Esophagus (tissue), 2 donors: ENCODE data around the gene IL16. TPM values are rescaled to one million over a fixed set of nuclear protein-coding genes. Genes with fewer than 3 reads are reported as not detected.

Source experiments
- H3K27ac ChIP-seq, 2 donors: one replicate each; pipeline ENCODE4 v1.5.1; 2013; ENCODE audit warnings: low read depth in 2 of 2, mild to moderate bottlenecking in 2 of 2, inconsistent platforms in 1 of 2, low read length in 1 of 2, moderate library complexity in 1 of 2
- H3K27me3 ChIP-seq, 2 donors: one replicate each; pipeline ENCODE4 v1.6.1; 2013; ENCODE audit warnings: low read length in 2 of 2, control low read depth in 1 of 2, mild to moderate bottlenecking in 1 of 2; ENCODE audit not compliant: insufficient read depth in 2 of 2, control insufficient read depth in 1 of 2
- H3K36me3 ChIP-seq, 2 donors: one replicate each; pipeline ENCODE4 v1.6.1; 2013; ENCODE audit warnings: low read length in 1 of 2; ENCODE audit not compliant: control insufficient read depth in 2 of 2, insufficient read depth in 2 of 2
- H3K4me1 ChIP-seq, 2 donors: one replicate each; pipeline ENCODE4 v1.6.1; 2013; ENCODE audit warnings: low read length in 1 of 2; ENCODE audit not compliant: control insufficient read depth in 2 of 2, insufficient read depth in 2 of 2
- H3K4me3 ChIP-seq, 2 donors: one replicate each; pipeline ENCODE4 v1.5.1; 2013; ENCODE audit warnings: low read length in 2 of 2, mild to moderate bottlenecking in 2 of 2, low read depth in 1 of 2, moderate library complexity in 1 of 2
- H3K9me3 ChIP-seq, 2 donors: one replicate each; pipeline ENCODE4 v1.6.1; 2013; ENCODE audit warnings: mild to moderate bottlenecking in 2 of 2, low read depth in 1 of 2, low read length in 1 of 2, moderate library complexity in 1 of 2; ENCODE audit not compliant: control insufficient read depth in 2 of 2, insufficient read depth in 1 of 2
- WGBS, 2 donors: extraction: QIAGEN DNeasy Blood & Tissue Kit; methylation state at CpG; one replicate each; pipeline ENCODE4 v1.1.7; 2013; 5-methylcytosine and 5-hydroxymethylcytosine counted together
- polyA plus RNA-seq, 2 donors: library from polyadenylated mRNA; stranded (reverse); fragments of 200-250 nt; gene quantifications; one replicate each; pipeline ENCODE4 v1.2.3, GENCODE V29; 2013
- donor health status: healthy with polysubstance abuse.
- donor health status: Bipolar disorder and iron deficiency.

IL16 gene
- polyA plus RNA-seq, 2 donors: 2.6 to 3.1 TPM

DNA sequence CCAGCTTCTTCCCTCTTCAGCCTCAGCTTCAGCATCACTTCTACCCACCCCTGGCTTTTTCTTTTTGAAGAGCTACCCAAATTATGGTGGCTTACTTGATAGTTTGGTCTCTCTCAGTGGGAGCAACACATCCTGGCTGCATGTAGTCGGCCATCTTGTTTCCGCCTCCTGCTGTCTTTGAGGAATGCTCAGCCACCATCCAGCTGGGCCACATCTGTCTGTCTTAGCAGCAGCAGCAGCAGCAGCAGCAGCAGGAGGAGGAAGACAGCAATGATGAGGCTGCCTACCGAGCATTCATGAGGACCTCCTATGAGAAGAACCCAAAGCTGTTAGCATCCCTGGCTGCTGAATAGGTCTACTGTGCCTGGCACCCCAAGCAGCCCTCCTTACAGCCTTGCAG is 19.7 kb downstream of the IL16 start:
- H3K27ac ChIP-seq: no peak overlapping the region
- peaks cover 0 to 2% of the 10 kb centered on the region in 2 donors for H3K36me3 ChIP-seq
- H3K4me1 ChIP-seq: peaks cover 0 to 4% of the 10 kb centered on the region in 2 donors
- peaks cover 0 to 4% of the 10 kb centered on the region in 2 donors for H3K9me3 ChIP-seq
- 65 to 72% methylated on average over 3 of the region's 3 CpGs for WGBS, 2 donors
- H3K4me3 ChIP-seq: no peak overlapping the region
- H3K27me3 ChIP-seq: no peaks in the 10 kb centered on the region

DNA sequence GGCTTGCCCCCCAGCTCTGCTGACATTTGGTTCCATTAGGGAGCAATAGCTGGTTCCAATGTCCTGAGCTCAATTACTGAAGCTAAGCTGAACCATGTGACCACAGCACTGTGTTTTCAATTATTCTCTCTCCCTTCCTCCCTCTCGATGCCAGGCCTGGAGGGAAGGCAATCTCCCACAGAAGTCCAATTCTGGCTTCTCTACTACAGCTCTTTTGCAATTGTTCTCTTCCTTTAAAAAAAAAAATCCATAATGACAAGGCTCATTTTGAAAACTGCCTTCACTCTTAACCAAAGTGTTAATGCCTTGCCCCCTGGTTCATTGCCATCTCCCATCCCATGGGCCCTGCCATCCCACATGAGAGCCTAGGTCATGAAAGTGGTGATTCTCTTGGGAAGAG is 24.8 kb downstream of the IL16 start:
- 42 to 71% methylated on average over 1 of the region's 1 CpG for WGBS, 2 donors
- Histone ChIP-seq H3K4me1 (no peaks in the 10 kb centered on the region), H3K4me3 (no peak overlapping the region), H3K27ac (peak overlapping the region in 1 of 2 donors; percentile 8), H3K9me3 (no peaks in the 10 kb centered on the region), H3K27me3 (no peaks in the 10 kb centered on the region), H3K36me3 (peaks cover 0 to 2% of the 10 kb centered on the region in 2 donors)

DNA sequence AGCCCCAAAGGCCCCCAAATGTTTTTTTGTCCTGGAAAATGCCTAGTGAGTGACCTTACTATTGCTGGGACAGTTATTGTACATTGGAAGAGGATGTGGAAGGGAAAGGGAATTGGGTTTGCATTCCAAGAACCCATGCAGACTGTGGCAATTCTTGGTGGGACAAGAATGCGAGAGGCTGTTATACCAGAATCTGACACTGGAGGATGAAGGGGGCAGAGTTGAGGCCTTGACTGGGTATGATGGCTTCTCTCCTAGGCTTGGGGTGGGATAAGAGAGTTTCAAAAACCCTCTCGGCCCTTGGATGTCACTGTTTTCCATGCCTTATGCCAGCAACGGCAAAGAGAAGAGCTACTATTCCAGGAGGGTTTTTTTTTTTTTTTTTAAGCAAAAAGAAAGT is 25.3 kb downstream of the IL16 start:
- Histone ChIP-seq H3K4me3 (no peak overlapping the region), H3K4me1 (no peaks in the 10 kb centered on the region), H3K27ac (no peak overlapping the region), H3K27me3 (no peaks in the 10 kb centered on the region), H3K9me3 (no peaks in the 10 kb centered on the region), H3K36me3 (no peaks in the 10 kb centered on the region)
- WGBS, 2 donors: 77 to 83% methylated on average over 3 of the region's 3 CpGs

DNA sequence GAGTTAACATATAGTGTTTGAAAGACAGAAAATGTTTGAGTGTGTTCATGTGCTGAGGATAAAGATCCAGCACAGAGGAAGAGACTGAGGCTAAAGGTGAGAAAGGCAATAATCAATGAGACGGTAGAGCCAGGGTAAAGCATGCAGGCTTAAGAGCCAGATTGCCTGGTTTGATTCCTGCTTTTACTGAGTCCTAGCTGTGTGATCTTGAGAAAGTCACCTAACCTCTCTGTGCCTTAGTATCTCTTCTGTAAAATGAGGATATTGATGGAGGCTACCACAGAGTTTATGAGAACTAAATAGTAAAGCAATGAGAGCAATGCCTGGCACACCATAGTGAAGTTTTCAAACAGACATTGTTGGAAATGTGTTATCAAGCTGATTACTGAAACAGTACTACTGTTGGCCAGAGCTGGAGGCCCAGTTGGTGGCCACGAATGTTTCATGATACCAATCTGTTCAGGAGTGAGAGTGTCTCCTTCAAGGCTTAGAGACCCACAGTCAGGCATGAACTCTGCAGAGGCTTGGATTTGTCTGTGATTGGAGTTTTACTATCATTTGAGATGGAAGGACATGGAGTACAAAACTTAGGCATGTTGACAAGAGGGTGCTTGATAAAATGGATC is 26.8 kb downstream of the IL16 start:
- no peaks in the 10 kb centered on the region for H3K36me3 ChIP-seq
- WGBS, 2 donors: 78 to 91% methylated on average over 2 of the region's 2 CpGs

DNA sequence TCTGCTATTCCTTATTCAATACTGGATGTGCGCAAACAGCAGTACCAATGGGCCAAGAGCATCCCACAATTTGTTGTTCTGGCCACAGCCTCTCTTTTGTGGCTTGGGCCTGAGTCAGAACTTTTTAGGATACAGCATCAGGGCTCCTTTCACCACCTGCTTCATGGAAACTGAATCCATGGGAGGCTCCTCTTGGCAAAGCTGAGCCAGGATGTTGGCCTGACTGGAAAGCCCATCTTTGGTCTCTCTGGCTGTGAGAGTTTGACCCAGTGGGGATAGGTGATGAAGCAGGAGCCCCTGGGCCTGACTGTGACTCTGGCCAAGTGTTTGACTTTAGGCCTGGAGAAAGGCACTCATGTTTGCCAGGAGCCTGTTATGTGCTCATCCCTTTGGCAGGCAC is 27.6 kb downstream of the IL16 start:
- Histone ChIP-seq H3K9me3 (no peaks in the 10 kb centered on the region), H3K4me1 (peaks cover 0 to 8% of the 10 kb centered on the region in 2 donors), H3K27ac (no peak overlapping the region), H3K27me3 (no peaks in the 10 kb centered on the region), H3K36me3 (no peaks in the 10 kb centered on the region), H3K4me3 (no peak overlapping the region)
- WGBS, 2 donors: 96 to 97% methylated on average over 1 of the region's 1 CpG

More for the DNA sequence above, 26.8 kb downstream of the IL16 start:
- H3K4me3 ChIP-seq: no peak overlapping the region
- peaks cover 0 to 8% of the 10 kb centered on the region in 2 donors for H3K4me1 ChIP-seq
- no peak overlapping the region for H3K27ac ChIP-seq
- no peaks in the 10 kb centered on the region for H3K9me3 ChIP-seq
- H3K27me3 ChIP-seq: no peaks in the 10 kb centered on the region

DNA sequence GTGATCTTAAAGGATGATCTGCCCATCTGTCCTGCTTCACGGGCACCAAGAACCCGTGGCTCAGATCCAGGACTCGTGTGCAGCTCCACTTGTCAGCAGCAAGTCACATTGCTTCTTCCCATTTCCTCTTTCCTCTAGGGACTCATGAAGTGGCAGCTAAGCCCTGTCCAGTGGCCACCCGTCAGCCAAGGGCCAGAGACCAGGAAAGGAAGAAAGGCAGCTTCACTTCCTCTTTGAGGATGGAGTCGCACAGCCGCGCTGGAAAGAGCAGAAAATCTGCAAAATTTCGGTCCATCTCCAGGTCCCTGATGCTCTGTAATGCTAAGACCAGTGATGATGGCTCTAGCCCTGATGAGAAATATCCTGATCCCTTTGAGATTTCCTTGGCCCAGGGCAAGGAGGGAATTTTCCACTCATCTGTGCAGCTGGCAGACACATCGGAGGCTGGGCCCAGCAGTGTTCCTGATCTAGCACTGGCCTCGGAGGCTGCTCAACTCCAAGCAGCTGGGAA is 28.5 kb downstream of the IL16 start:
- H3K4me3 ChIP-seq: no peak overlapping the region
- H3K9me3 ChIP-seq: no peaks in the 10 kb centered on the region
- 61 to 68% methylated on average over 10 of the region's 10 CpGs for WGBS, 2 donors
- no peaks in the 10 kb centered on the region for H3K27me3 ChIP-seq
- no peaks in the 10 kb centered on the region for H3K36me3 ChIP-seq
- H3K27ac ChIP-seq: peak overlapping the region; percentile 4 to 29
- peaks cover 0 to 10% of the 10 kb centered on the region in 2 donors for H3K4me1 ChIP-seq

DNA sequence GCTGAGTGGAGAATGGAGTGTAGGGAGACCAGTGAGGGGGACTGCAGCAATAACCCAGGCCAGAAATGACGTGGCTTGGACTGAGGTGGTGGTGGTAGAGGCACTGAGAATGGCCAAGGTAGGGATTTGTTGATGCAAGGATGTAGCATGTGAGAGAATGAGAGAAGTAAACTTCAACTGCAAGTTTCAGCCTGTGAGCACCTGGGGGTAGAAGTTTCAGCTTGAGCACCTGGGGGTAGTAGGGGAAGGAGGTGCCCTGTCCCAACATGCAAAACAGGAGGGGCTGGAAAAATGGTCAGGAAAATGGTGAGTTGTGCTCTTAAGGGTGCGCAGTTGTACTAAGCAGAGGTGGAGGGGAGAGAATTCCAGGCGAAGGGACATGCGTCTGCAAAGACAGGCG is 31.0 kb downstream of the IL16 start:
- no peak overlapping the region for H3K4me3 ChIP-seq
- H3K36me3 ChIP-seq: no peaks in the 10 kb centered on the region
- WGBS, 2 donors: 71 to 73% methylated on average over 5 of the region's 5 CpGs
- H3K9me3 ChIP-seq: no peaks in the 10 kb centered on the region
- H3K27ac ChIP-seq: peak overlapping the region in 1 of 2 donors; percentile 16
- H3K4me1 ChIP-seq: peaks cover 0 to 10% of the 10 kb centered on the region in 2 donors
- no peaks in the 10 kb centered on the region for H3K27me3 ChIP-seq

DNA sequence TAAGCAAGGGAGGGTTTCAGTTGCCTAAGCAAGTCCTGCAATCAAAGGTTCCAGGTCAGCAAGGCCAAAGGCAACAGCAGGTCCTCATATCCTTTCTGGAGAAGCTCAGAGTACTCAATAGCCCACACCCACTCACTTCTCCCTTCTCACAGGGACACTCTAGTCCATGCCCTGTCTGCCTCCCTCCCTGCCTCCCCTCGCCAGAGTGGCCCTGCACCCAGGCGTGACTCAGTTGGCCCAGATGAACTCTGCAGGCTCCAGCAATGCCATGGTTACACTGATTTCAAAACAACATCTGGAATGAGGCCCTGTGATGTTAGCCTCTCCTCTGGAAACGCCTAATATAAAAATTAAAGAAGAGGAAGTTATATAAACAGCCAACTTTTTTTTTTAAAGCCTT is 32.9 kb downstream of the IL16 start:
- H3K4me3 ChIP-seq: no peak overlapping the region
- no peak overlapping the region for H3K27ac ChIP-seq
- no peaks in the 10 kb centered on the region for H3K27me3 ChIP-seq
- peaks cover 0 to 10% of the 10 kb centered on the region in 2 donors for H3K4me1 ChIP-seq
- whole genome bisulfite sequencing, 2 donors: 17 to 41% methylated on average over 3 of the region's 3 CpGs
- H3K36me3 ChIP-seq: no peaks in the 10 kb centered on the region
- H3K9me3 ChIP-seq: no peaks in the 10 kb centered on the region

DNA sequence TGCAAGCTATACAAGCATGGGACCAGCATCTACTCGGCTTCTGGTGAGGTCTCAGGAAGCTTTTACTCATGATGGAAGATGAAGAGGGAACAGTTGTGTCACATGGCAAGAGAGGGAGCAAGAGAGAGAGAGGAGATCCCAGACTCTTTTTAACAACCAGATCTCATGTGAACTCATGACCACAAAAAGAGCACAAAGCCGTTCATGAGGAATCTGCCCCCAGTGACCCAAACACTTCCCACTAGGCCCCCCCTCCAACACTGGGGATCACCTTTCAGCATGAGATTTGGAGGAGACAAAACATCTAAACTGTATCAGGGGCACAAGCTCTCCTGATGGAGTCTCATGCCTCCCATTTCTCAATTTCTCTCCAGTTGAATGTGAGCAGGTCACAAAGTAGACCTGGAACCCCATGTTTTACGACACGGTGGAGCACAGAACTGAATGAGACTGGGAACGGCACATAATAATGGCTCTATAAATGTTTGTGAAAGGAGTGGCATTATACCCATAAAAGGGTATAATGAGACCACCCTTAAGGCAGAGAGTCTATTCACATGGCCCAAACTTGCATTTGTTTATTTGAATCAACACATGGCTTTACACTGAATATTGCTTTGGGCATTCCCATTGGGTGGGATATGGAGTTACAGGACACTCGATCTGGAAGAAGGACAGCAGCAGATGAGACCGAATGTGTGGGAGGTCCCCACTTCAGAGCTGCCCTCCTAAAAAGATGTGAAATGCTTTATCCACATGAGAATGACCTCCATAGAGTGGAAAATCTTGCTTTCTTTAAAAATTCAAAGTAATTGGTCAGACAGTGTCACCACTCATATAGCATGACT is 38.8 kb downstream of the IL16 start:
- Histone ChIP-seq H3K27ac (no peak overlapping the region), H3K27me3 (no peaks in the 10 kb centered on the region), H3K4me1 (no peaks in the 10 kb centered on the region), H3K9me3 (no peaks in the 10 kb centered on the region), H3K36me3 (no peaks in the 10 kb centered on the region), H3K4me3 (no peak overlapping the region)
- WGBS, 2 donors: 90 to 95% methylated on average over 7 of the region's 7 CpGs
